NOMO-1 treated with DMSO at 0.1 percent for 48 hours (cell line): Measurements from ENCODE around the gene CD22.

Experiments
- DNase-seq: peaks from one replicate; lab custom pipeline; 2025; ENCODE audit not compliant: unreplicated experiment; lab: John Stamatoyannopoulos, UW

The CD22 gene

DNA sequence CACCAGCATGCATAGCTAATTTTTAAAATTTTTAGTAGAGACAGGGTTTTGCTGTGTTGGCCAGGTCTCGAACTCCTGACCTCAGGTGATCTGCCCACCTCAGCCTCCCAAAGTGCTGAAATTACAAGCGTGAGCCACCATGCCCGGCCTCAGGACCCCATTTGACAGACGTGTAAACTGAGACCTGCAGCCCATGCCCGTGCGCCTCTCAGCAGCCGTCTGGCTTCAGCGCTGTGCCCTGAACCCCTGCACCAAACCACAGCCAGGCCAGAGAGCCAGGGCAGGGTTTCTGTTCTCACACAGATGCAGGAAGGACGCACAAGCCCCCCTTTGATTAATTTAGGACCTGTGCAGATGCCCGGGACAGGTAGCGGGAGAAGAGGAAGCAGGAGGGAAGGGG is 11.4 kb downstream of the CD22 start:
- no peak for DNase-seq

- no peak for DNase-seq
These were observed 12.0 kb downstream of the CD22 start for GRCh38 chr19:35341006-35341405.

- no peak for DNase-seq
These were observed 12.7 kb downstream of the CD22 start for GRCh38 chr19:35341565-35342225.

- DNase-seq, result no peak
These were observed 13.4 kb downstream of the CD22 start for GRCh38 chr19:35342430-35342829.

DNA sequence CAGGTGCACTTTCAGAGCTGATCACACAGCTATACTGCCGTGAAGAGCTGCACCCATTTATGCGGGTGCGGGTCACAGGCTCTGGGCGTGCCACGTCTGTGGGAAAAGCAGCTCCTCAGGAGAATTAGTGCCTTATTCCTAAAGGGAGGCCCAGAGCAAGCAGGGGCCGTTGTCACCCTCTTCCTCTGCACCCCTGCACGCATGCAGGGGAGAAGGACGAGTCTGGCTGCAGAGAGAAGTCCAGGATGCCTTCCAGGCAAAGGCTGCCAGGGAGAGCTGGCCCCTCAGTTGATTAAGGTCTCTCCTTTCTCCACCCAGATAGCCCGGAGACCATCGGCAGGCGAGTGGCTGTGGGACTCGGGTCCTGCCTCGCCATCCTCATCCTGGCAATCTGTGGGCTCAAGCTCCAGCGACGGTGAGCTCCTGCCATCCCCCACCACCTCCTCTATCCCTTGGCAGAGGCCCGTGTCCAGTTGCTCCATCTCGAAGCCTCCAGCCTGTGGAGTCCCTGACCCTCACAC is 15.6 kb downstream of the CD22 start:
- no peak for DNase-seq

GRCh38 chr19:35345671-35346111 is 16.7 kb downstream of the CD22 start:
- DNase-seq, result no peak

DNA sequence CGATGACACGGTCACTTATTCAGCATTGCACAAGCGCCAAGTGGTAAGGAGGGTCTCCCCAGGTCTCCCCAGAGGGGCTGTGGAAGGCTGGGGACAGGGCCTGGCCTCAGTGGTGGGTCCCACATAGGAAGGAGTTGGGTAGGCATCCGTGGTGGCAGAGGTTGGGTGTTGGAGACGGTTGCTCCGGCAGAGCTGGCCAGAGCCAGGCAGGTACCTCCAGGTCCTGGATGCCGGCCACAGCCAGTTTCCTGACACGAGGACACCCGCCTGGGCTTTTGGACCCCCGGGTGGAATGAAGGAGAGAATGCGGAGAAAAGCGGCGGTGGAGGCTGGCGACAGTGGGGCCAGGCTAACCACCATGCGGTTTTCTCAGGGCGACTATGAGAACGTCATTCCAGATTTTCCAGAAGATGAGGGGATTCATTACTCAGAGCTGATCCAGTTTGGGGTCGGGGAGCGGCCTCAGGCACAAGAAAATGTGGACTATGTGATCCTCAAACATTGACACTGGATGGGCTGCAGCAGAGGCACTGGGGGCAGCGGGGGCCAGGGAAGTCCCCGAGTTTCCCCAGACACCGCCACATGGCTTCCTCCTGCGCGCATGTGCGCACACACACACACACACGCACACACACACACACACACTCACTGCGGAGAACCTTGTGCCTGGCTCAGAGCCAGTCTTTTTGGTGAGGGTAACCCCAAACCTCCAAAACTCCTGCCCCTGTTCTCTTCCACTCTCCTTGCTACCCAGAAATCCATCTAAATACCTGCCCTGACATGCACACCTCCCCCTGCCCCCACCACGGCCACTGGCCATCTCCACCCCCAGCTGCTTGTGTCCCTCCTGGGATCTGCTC is 17.4 kb downstream of the CD22 start:
- DNase-seq, result no peak

DNA sequence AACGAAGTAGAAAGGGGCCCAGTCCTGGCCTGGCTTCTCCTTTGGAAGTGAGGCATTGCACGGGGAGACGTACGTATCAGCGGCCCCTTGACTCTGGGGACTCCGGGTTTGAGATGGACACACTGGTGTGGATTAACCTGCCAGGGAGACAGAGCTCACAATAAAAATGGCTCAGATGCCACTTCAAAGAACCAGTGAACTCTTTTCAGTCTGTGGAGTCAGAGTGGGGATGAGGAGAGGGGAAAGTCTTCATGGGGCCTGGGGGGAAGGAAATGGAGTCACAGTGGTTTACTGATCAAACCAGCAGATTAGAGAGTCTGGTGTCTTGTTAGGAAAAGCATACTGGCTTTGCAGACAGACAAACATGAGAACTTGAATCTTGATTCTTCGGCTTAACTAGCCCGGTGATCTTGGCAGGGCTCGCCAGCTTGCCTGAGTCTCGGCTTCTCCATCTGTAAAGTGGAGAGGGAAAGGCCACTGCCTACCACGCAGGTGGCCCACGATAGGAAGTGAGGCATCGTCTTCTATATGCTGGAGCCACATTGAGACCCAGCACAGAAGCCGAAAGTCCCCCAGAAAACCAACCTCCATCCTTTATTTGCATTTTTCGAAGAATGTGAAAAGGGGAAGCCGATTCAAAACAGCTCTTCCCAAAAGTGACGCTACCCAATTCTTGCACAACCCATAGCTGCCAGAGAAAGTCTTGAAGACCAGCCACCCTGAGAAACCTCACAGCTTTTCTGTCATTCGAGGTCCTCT is 18.4 kb downstream of the CD22 start, which contains the start of gene FFAR1:
TSS of gene FFAR1 (plus strand) at position 732 of the 759 bp plus-strand sequence. CDS start 3,650 bp downstream, outside the sequence.
- peak; percentile 85 for DNase-seq

DNA sequence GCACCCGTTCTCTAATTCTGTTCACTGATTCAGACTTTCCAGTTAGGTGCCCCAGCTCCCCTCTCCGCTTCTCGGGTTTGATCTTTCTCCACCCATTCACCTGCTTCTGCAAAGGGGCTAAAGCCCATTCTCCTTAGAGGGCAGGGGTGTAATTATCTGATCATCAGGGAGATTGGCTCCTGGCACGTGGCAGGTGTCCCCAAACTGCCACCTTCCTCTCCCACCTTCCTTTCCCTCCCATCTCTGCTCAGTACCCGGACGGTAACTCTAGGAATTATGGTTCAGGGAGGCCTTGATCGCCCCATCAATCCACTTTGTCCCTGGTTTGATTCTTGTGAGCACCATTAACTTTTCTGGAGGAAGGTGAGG is 18.9 kb downstream of the CD22 start:
- no peak for DNase-seq

- DNase-seq, result no peak
These were observed 20.1 kb downstream of the CD22 start for GRCh38 chr19:35348911-35349611.

GRCh38 chr19:35349614-35350521 is 20.9 kb downstream of the CD22 start:
- no peak for DNase-seq

- DNase-seq, result no peak
These were observed 21.6 kb downstream of the CD22 start for GRCh38 chr19:35350591-35350990.

- DNase-seq, result no peak
These were observed 22.6 kb downstream of the CD22 start for GRCh38 chr19:35351411-35352176.

DNA sequence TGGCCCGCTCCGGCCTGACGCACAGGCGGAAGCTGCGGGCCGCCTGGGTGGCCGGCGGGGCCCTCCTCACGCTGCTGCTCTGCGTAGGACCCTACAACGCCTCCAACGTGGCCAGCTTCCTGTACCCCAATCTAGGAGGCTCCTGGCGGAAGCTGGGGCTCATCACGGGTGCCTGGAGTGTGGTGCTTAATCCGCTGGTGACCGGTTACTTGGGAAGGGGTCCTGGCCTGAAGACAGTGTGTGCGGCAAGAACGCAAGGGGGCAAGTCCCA is 23.1 kb downstream of the CD22 start:
- no peak for DNase-seq

GRCh38 chr19:35352448-35353304 is 23.7 kb downstream of the CD22 start:
- peak; percentile 65 for DNase-seq

- peak; percentile 6 for DNase-seq
These were observed 24.6 kb downstream of the CD22 start for GRCh38 chr19:35353635-35354034.

DNA sequence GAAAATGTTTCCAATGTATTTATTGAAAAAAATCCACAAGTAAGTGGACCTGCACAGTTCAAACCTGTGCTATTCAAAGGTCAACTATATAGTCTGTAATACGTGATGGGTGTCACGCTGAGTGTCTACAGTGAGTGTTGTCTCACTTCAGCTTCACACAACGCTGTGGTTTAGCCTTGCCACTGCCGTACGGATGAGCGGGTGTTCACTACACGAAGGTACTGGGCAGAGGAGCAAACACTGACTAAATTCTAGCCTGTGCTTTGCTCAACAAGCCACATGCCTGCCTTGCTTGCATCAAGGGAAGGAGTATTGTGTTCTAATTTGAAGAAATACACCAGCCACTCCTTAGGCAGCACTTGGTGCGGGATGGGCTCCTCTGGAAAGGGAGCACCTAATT is 25.9 kb downstream of the CD22 start:
- no peak for DNase-seq

DNA sequence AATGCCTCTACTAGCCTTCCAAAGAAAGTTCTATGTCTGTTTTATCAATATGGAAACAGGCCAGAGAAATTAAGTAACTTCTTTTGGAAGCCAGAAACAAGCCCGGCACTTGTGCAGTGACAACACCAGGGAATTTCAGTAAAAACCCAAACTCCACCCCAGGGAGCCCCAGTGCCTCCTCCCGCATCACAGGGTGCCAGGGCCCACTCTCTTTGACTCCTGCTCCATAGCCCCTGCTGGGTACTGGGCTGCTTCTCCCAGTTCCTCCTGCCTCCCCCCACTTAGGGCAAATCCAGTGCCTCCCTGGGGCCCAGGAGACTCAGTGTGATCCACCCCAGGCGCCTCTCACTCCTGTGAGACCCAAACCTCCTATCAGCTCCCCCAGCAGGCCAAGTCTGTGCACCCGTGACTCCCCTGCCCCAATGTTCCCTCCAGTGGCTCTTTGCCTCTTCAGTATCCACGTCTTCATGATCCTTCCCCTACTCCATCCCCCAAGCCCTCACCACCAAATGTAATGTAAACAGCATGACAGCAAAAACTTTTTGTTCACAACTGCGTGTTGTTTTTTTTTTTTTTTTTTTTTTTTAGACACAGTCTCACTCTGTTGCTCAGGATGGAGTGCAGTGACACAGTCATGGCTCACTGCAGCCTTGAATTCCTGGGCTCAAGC is 26.9 kb downstream of the CD22 start:
- DNase-seq, result no peak
